HG03442 (cell line): ENCODE measurements around the gene KAZN.

Experiments used
- ATAC-seq: cut with Tn5 transposase; IDR thresholded peaks from one replicate; pipeline ENCODE4 v1.9.1; 2021; ENCODE audit warnings: mild to moderate bottlenecking, moderate library complexity; ENCODE audit not compliant: unreplicated experiment

The KAZN gene

GRCh38 chr1:14738647-14739046 lies 140.2 kb downstream of the KAZN start:
- ATAC-seq: no peak

GRCh38 chr1:14739082-14739832 lies 140.8 kb downstream of the KAZN start:
- ATAC-seq: no peak

- ATAC-seq: no peak
Observed at GRCh38 chr1:14740016-14740415, 141.5 kb downstream of the KAZN start.

- ATAC-seq: no peak
Observed at GRCh38 chr1:14741082-14741481, 142.6 kb downstream of the KAZN start.

DNA sequence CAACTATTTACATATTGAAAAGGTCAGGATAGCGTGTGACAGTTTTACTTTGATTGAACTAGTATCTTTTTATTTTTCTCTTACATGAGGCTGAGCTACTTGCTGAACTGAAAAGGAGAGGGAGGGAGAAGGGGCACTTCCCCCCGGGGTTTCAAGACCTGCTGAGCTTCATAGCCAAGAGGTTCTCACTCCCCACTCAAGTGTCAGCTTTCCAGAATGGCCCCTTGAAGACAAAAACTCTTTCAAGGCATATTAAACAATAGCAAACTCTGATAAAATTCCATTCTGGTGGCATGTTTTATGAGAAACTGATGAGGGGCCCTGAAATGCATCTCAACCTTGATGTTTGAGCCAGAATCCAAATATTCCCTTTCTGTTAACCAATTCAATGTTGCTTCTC lies 143.0 kb downstream of the KAZN start:
- ATAC-seq: no peak

- no peak for ATAC-seq
Observed at GRCh38 chr1:14742181-14742980, 143.9 kb downstream of the KAZN start.

DNA sequence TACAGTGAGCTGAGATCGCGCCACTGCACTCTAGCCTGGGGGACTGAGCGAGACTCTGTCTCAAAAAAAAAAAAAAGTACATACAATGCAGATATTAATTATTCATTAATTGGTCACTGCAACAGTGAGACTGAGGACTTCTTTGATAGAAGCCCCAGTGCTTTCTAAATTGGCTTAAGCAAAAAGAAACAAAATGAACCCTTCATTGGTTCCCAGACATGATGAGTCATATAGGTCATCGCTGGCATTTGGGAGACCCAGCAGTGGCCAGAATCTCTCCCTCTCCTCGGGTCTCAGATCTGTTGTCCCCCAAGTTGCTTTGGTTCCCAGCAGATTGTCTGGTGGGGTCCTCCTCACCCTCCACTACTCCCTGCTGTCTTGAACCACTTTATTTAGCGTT lies 144.9 kb downstream of the KAZN start:
- ATAC-seq: no peak

DNA sequence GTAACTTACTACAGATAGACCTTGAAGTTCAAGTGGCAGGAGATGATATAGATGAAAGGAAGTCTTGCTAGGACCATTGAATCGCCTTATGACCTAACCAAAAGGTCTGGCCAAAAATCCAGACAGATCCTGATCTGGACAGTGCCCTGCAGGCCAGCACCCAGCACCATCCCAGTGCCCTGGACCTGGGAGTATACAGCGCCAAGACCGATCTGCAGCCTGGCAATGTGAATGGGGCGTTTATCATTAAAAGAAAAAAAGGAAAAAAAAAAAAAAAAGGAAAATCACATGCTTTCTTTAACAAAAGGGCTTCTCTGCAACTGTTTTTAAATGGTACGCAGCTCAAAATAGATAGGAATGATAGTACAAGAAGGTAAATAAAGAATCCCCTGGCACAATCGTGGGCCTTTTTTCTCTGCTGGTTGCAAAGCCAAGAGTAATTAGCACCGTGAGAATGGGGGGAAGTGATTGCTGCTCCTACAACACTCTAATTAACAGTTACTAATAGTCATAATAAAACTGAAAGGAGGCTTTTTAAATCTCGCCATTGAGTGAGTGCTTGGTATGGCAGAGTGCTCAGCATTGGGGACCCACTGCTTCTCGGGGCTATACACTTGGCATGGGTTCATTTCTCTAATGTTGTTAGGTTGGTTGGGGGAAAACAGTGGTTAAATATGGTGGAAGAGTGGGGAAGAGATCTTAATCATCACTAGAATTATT lies 146.7 kb downstream of the KAZN start:
- no peak for ATAC-seq

- ATAC-seq: no peak
Observed at GRCh38 chr1:14745789-14746188, 147.3 kb downstream of the KAZN start.

GRCh38 chr1:14746393-14746792 lies 147.9 kb downstream of the KAZN start:
- no peak for ATAC-seq

- no peak for ATAC-seq
Observed at GRCh38 chr1:14748151-14748550, 149.7 kb downstream of the KAZN start.

DNA sequence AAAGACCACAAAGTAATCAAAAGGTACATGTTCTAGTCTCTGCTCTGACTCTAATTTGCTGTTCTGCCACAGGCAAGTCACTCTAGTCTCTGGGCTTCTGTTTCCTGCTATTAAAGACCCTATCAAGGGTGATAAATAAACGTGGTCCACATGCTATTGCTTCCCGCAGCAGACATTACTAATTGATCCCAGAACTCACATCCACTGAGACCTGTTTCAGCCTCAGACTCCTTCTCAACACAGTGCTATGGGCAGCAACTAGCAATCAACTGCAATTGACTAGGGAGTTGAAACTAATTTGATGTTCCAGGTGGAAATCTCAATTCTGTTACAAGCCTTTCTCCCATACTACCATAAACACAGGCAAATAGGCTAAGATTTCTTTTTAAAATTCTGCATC lies 150.5 kb downstream of the KAZN start:
- no peak for ATAC-seq

- no peak for ATAC-seq
Observed at GRCh38 chr1:14750490-14750889, 152.0 kb downstream of the KAZN start.

DNA sequence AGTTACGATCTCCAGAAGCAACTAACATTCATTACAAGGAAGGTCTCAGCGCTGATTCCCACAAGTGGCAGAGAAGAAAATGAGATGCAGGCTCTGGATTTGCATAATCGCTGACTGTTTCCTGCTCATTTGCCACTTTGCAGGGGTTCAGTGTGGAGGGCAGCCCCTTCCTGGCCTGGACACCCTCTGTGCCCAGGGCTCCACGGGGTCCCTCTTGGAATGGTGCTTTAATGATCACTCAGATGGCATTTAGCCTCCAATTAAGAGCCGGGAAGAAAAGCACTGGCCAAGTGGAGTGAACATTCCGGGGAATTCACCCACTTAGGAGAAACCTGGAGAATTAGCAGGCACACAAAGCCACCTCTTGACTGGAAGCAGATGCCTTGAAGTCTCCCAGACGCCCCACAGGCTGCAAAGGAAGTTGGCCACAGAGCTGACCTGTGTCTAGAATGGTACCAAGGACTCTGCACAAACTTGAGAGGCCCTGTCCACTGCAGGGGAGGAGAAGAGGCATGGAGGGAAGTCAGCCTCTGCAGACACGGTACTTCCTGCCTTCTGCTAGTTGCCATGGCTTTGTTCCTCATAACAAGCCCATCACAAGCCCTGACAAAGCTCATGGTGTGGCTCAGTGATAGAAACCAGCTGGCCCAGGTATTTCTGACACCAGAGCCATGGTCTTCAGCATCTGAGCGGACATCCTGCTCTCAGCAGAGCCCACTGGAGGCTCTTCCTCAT lies 157.2 kb downstream of the KAZN start:
- ATAC-seq: no peak

GRCh38 chr1:14756589-14757285 lies 158.3 kb downstream of the KAZN start:
- ATAC-seq: no peak

DNA sequence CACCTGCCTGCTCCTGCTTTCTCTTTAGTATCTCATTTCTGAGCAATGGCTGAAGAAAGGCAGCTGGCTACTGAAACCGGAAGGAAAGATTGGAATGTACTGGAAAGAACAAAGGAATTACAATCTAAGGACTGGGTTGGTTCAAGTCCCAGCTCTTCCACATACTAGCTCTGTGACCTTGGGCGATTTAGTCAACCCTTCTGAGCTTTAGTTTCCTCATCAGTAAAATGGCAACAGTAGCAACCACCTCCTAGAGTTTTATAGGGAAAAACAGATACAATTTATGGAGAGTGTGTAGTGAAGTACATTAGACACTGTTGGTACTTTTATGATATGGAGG lies 158.8 kb downstream of the KAZN start:
- no peak for ATAC-seq

- no peak for ATAC-seq
Observed at GRCh38 chr1:14759042-14759818, 160.7 kb downstream of the KAZN start.

GRCh38 chr1:14759843-14760242 lies 161.4 kb downstream of the KAZN start:
- ATAC-seq: no peak

DNA sequence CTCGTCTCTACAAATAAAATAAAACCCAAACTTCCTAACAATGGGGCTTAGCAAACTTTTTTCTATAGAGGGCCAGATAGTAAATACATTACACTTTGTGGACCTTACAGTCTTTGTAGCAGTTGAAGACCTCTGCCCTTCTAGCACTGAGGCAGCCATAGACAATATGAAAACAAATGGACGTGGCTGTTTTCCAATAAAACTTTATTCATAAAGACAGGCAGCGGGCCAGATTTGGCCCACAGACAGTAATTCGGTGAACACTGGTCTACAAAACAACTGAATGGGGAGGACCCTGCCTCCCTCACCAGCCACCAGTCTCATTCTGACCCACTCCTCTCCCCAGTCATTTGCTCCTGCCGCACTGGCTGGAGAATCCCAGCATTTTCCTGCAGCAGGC lies 162.3 kb downstream of the KAZN start:
- no peak for ATAC-seq
